HG03354 (cell line): ENCODE results near the gene MKRN1.
"Not testable (repeated sequence)": the region's sequence is repeated elsewhere in the genome, so short reads cannot be mapped to it uniquely, and the experiment has no call there.

Experiments used
- ATAC-seq: cut with Tn5 transposase; IDR thresholded peaks from one replicate; pipeline ENCODE4 v1.9.1; 2021; ENCODE audit warnings: mild to moderate bottlenecking; ENCODE audit not compliant: unreplicated experiment, poor library complexity, severe bottlenecking

Gene MKRN1

GRCh38 chr7:140441519-140441918 lies 37.8 kb downstream of the MKRN1 start:
- ATAC-seq, result no peak

GRCh38 chr7:140440593-140440992 lies 38.7 kb downstream of the MKRN1 start:
- ATAC-seq, result no peak

- peak; percentile 54 for ATAC-seq
These were observed 39.9 kb downstream of the MKRN1 start for GRCh38 chr7:140439359-140439758.

GRCh38 chr7:140435252-140435895 lies 43.9 kb downstream of the MKRN1 start:
- ATAC-seq, result no peak

DNA sequence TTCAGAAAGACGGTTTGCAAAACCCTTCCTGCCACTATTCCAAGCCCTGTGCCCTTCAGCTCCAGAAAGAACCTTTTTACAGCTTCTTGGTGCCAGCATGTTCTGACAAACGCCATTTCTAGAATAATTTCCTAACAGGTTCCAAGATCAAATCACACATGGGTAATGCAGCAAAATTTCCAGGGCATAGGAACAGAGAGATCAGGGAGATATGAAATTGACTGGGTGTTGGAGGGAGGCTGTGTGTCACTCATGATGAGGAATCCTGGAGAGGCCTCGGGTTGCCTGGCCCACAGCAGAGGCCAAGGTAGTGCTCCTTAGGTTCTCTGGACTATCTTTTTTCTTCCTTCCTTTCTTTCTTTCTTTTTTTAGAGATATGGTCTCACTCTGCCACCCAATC lies 45.9 kb downstream of the MKRN1 start:
- ATAC-seq, result no peak

- ATAC-seq, result no peak
These were observed 53.2 kb downstream of the MKRN1 start for GRCh38 chr7:140426130-140426529.

- no peak for ATAC-seq
These were observed 53.6 kb downstream of the MKRN1 start for GRCh38 chr7:140425718-140426117.

DNA sequence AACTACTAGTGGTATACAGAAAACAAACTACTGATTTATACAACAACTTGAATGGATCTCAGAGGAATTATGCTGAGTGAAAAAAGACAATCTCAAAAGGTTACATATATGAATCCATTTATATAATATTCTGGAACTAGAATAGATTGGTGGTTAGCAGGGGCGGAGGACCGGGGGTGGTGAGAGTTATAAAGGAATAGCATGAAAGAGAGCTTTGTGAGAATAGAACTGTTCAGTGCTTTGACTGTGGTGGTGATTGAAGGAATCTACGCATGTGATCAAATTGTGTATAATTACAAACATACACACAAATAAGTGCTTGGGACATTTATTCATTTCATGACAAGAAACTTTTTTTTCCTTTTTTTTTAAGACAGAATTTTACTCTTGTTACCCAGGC lies 55.8 kb downstream of the MKRN1 start:
- no peak for ATAC-seq

DNA sequence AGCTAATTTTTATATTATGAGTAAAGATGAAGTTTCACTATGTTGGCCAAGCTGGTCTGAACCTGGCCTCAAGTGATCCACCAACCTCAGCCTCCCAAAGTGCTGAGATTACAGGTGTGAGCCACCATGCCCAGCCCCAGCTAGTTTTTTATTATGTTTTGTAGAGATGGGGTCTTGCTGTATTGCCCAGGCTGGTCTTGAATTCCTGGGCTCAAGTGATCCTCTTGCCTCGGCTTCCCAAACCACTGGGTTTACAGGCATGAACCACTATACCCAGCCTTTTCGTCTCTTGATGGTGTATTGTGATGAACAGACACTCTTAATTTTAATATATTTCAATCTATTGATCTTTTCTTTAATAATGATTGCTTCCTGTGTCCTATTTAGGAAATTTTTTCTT lies 57.8 kb downstream of the MKRN1 start:
- ATAC-seq, result no peak

GRCh38 chr7:140418653-140419052 lies 60.7 kb downstream of the MKRN1 start:
- no peak for ATAC-seq

DNA sequence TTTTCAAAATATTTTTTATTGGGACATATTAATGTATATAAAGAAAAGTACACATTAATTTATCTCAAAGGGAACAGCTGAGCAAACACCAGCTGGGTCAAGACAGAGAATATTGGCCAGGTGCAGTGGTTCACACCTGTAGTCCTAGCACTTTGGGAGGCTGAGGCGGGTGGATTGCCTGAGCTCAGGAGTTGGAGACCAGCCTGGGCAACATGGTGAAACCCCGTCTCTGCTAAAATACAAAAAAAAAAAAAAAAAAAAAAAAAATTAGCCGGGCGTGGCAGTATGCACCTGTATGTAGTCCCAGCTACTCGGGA lies 61.2 kb downstream of the MKRN1 start:
- ATAC-seq, result not testable (repeated sequence)

- no peak for ATAC-seq
These were observed 61.7 kb downstream of the MKRN1 start for GRCh38 chr7:140417456-140418155.

GRCh38 chr7:140416560-140416959 lies 62.7 kb downstream of the MKRN1 start:
- ATAC-seq, result no peak

DNA sequence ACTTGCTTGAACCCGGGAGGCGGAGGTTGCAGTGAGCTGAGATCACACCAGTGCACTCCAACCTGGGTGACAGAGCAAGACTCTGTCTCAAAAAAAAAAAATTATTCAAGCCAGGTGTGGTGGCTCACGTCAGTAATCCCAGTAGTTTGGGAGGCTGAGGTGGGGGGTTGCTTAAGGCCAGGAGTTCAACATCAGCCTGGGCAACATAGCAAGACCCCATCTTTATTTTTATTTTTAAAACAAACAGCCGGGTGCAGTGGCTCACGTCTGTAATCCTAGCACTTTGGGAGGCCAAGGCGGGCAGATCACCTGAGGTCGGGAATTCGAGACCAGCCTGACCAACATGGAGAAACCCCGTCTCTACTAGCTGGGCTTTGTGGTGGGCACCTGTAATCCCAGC lies 63.5 kb downstream of the MKRN1 start:
- not testable (repeated sequence) for ATAC-seq

DNA sequence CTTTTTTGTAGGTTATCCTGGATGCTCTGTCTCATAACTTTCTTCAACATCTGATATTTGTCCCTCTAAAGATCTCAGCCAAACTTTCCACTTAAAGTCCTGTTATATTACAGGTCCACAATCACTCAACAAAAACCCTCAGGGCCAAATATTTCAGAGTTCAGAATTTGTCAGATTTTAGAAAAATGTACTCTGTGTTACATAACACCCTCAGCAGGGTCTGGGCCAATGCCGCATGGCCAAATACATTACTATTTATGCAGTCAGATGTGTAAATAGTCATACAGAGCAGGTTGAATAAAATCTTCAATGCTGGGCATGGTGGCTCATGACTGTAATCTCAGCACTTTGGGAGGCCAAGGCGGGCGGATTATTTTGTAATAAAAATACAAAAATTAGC lies 63.9 kb downstream of the MKRN1 start:
- no peak for ATAC-seq

GRCh38 chr7:140404565-140405065 lies 74.7 kb downstream of the MKRN1 start:
- no peak for ATAC-seq

DNA sequence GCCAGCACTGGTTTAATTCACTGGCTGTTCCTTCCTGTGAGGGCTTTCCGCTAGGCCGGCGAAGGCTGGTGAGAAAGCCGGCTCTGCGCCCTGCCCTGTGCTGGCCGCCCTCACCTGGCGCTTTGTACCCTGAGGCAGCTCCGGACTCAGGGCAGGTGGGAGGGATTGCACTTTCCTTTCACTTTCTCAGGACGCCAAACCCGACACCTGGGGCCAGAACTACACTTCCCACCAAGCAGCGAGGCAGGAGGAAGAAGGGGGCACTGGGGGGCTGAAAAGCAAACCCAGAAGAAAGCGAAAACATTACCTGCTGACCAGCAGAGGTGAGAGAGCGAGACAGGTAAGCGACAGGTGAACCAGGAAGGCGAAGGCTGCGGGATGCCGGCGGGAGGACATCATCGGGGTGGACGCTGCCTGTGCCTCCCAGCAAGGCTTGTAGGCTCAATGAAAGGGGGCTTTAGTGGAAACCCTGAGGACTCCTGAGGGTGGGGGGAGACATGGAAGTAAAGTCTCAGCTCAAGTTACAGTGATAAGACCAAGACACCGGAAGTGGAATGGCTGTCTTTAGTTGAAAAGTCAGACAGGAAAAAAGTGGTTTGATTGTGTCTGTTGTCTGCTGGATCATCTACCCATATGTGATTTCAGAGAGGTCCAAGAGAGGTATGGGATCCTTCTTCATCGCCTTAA lies 75.3 kb downstream of the MKRN1 start, which contains the start of gene RAB19:
RAB19 (plus strand) TSS at position 181 of the 687 bp plus-strand sequence. CDS start 3,589 bp downstream, outside the sequence.
- ATAC-seq, result no peak
